Measurements from ENCODE around the gene MICAL2.

GRCh38 chr11:12100841-12101242, 9.5 kb upstream of the MICAL2 start:
- TF ChIP-seq CTCF (IDR thresholded peaks at IDR 0.05; ENCODE audit: extremely low read depth in 1 of 2, insufficient read depth in 1 of 2, low read depth in 1 of 2, low read length in 2 of 2), result no peak
- no peak for TF ChIP-seq MAX (IDR thresholded peaks at IDR 0.05; ENCODE audit: insufficient read depth, insufficient read length)
- TF ChIP-seq JUN (IDR thresholded peaks at IDR 0.05; ENCODE audit: borderline replicate concordance, insufficient read depth, insufficient read length, low read depth), result no peak
- TF ChIP-seq POLR2AphosphoS5 (IDR thresholded peaks at IDR 0.05; ENCODE audit: insufficient read depth, low read depth, low read length), result no peak
- TF ChIP-seq POLR2A (IDR thresholded peaks at IDR 0.05; ENCODE audit: low read depth, low read length), result no peak
- no peak for TF ChIP-seq EZH2 (IDR thresholded peaks at IDR 0.05; ENCODE audit: borderline replicate concordance, low read depth, low read length, severe bottlenecking)

Data from endothelial cell of umbilical vein (primary cell).